ENCODE results near the gene ANKRD53. TPM values are rescaled to one million over a fixed set of nuclear protein-coding genes. Genes with fewer than 3 reads are reported as not detected.

The ANKRD53 gene
- total RNA-seq, 2 donors from 2014 or later, result 0.78 to 1.7 TPM

- H3K27ac ChIP-seq, result no peak within 1 kb of the TSS
- TF ChIP-seq, protein P1, sequence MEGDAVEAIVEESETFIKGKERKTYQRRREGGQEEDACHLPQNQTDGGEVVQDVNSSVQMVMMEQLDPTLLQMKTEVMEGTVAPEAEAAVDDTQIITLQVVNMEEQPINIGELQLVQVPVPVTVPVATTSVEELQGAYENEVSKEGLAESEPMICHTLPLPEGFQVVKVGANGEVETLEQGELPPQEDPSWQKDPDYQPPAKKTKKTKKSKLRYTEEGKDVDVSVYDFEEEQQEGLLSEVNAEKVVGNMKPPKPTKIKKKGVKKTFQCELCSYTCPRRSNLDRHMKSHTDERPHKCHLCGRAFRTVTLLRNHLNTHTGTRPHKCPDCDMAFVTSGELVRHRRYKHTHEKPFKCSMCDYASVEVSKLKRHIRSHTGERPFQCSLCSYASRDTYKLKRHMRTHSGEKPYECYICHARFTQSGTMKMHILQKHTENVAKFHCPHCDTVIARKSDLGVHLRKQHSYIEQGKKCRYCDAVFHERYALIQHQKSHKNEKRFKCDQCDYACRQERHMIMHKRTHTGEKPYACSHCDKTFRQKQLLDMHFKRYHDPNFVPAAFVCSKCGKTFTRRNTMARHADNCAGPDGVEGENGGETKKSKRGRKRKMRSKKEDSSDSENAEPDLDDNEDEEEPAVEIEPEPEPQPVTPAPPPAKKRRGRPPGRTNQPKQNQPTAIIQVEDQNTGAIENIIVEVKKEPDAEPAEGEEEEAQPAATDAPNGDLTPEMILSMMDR (IDR thresholded peaks at IDR 0.05), result no peak
- H3K36me3 ChIP-seq, result no peaks in the 10 kb centered on the region
- H3K9me3 ChIP-seq, result no peaks in the 10 kb centered on the region
- no peaks in the 10 kb centered on the region for H3K27me3 ChIP-seq
- DNase-seq (ENCODE audit: low spot score), result no peak
- no peak within 1 kb of the TSS for H3K4me3 ChIP-seq
- H3K4me1 ChIP-seq, result no peaks in the 10 kb centered on the region
Observed at GRCh38 chr2:70935468-70936164, 42.8 kb upstream of the ANKRD53 start, which contains the start of gene ATP6V1B1. ATP6V1B1 (plus strand) TSS chr2:70935900; CDS start chr2:70935955, 55 bp downstream.

DNA sequence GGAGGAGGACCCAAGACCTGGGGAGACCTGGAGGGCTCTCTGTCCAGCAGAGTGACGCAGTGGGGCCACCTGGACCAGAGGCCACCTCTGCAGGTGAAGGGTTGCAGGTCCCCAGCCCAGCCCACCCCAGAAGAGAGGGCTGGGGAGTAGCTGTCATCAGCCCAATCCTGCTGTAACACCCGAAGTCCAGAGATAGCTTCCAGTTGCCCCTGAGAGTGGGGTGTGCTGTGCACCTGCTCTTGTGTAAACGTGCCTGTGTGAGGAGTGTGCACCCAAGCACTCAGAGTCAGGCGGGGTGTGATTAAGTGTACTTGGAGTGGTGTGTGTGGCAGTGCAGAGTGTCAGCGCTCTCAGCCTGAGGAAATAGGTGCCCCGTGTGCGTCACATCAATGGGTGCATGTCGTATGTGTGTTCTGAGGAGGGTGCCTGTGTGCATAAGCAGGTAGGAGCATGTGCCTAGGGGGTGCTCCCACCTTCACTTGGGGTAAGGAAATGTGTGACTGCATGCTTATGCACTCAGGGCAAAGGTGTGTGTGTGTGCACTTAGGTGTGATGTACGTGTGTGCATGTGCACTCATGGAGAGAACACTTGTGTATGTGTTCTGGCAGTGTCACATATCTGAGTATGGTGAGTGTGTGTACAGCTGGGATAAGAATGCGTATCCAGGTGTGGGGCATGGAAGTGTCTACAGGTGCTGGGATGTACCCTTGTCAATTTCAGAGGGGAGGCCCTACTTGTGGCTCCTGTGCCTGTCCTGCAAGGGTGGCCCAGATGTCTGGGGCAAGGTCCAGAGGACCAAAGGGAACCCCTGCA is 42.1 kb upstream of the ANKRD53 start:
- Histone ChIP-seq H3K9me3 (no peaks in the 10 kb centered on the region), H3K27me3 (no peaks in the 10 kb centered on the region), H3K27ac (no peak overlapping the region), H3K4me1 (no peaks in the 10 kb centered on the region), H3K4me3 (no peak overlapping the region), H3K36me3 (no peaks in the 10 kb centered on the region)
- DNase-seq (ENCODE audit: low spot score), result no peak
- TF ChIP-seq, protein P1 (IDR thresholded peaks at IDR 0.05), result no peak

- Histone ChIP-seq H3K27me3 (no peaks in the 10 kb centered on the region), H3K4me3 (no peak overlapping the region), H3K36me3 (no peaks in the 10 kb centered on the region), H3K27ac (no peak overlapping the region), H3K9me3 (no peaks in the 10 kb centered on the region), H3K4me1 (no peaks in the 10 kb centered on the region)
- DNase-seq (ENCODE audit: low spot score), result no peak
- TF ChIP-seq, protein P1 (IDR thresholded peaks at IDR 0.05), result no peak
Observed at GRCh38 chr2:70936979-70937811, 41.2 kb upstream of the ANKRD53 start.

DNA sequence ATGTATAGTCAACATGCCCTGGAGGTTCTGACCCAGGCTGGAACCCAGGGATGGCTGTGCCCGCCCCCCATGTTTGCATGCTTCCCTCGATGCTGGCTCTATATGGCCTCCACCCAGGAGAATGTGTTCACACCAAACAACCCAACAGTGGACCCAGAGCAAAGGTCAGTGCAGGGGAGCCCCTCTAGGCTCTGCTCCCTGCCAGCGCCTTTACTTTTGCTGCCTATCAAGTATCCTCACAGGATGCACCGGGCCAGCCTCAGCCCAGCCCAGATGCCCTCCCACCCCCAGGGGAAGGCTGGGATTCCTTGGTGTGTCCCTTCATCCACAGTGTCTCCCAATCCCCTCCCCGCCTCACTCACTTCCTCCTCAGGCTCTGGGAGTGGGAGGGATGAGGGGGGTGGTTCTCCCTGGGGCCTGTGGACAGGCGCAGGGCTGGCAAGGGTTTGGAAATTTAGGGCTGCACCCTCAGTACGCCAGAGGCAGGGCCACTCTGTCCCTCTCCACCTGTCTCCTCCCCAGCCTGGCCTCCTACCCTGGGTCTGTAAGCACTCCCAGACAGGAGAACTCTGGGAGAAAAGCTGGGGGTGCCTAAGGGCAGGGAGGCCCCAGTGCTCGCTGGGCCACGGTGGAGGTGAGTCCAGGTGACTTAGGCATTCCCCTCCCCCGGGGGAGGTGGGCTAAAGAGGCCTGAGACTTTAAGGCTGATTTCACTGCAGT is 40.4 kb upstream of the ANKRD53 start:
- Histone ChIP-seq H3K36me3 (no peaks in the 10 kb centered on the region), H3K27ac (no peak overlapping the region), H3K9me3 (no peaks in the 10 kb centered on the region), H3K4me1 (no peaks in the 10 kb centered on the region), H3K27me3 (no peaks in the 10 kb centered on the region), H3K4me3 (no peak overlapping the region)
- no peak for DNase-seq (ENCODE audit: low spot score)
- TF ChIP-seq, protein P1 (IDR thresholded peaks at IDR 0.05), result no peak

DNA sequence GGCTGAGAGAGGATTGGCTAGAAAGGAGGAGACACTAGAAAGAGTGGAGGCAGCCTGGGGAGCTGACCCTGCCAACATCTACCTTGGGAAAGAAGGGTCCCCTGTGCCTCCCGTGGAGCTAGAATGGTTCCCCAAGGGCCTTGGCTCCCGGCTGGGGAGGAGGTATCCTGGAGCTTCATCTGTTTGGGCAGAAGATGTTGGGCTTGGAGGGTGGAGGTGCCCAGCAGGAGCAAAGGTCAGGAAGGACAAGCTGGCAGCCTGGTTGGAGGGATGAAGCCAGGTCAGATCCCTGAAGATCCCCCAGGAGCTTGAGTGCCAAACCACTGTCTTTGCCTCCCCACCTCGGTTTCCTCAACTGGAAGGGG is 39.9 kb upstream of the ANKRD53 start:
- no peak overlapping the region for H3K4me3 ChIP-seq
- no peaks in the 10 kb centered on the region for H3K36me3 ChIP-seq
- H3K9me3 ChIP-seq, result no peaks in the 10 kb centered on the region
- no peak overlapping the region for H3K27ac ChIP-seq
- TF ChIP-seq, protein P1 (IDR thresholded peaks at IDR 0.05), result no peak
- DNase-seq (ENCODE audit: low spot score), result no peak
- H3K27me3 ChIP-seq, result no peaks in the 10 kb centered on the region
- no peaks in the 10 kb centered on the region for H3K4me1 ChIP-seq
